HG02981 (cell line): Measurements from ENCODE around the gene TTC21A.
"Not testable (repeated sequence)": the region's sequence is repeated elsewhere in the genome, so short reads cannot be mapped to it uniquely, and the experiment has no call there.

Experiments used
- ATAC-seq: cut with Tn5 transposase; IDR thresholded peaks from one replicate; pipeline ENCODE4 v1.9.1; 2021; ENCODE audit warnings: mild to moderate bottlenecking, moderate library complexity; ENCODE audit not compliant: unreplicated experiment

TTC21A gene

GRCh38 chr3:39149498-39150147 lies 42.1 kb downstream of the TTC21A start:
- no peak for ATAC-seq

- no peak for ATAC-seq
Measured at GRCh38 chr3:39150148-39150802, 42.8 kb downstream of the TTC21A start.

- ATAC-seq = no peak
Measured at GRCh38 chr3:39150803-39151631, 43.5 kb downstream of the TTC21A start.

GRCh38 chr3:39153977-39154279 lies 46.4 kb downstream of the TTC21A start:
- ATAC-seq = no peak

GRCh38 chr3:39154280-39155021 lies 47.0 kb downstream of the TTC21A start:
- ATAC-seq = no peak

GRCh38 chr3:39156421-39156820 lies 48.9 kb downstream of the TTC21A start:
- no peak for ATAC-seq

GRCh38 chr3:39157359-39157758 lies 49.9 kb downstream of the TTC21A start:
- no peak for ATAC-seq

- no peak for ATAC-seq
Measured at GRCh38 chr3:39158148-39158715, 50.8 kb downstream of the TTC21A start.

- ATAC-seq = no peak
Measured at GRCh38 chr3:39164414-39164813, 56.9 kb downstream of the TTC21A start.

- ATAC-seq = no peak
Measured at GRCh38 chr3:39165518-39165917, 58.0 kb downstream of the TTC21A start.

- ATAC-seq = no peak
Measured at GRCh38 chr3:39166134-39166710, 58.7 kb downstream of the TTC21A start.

- no peak for ATAC-seq
Measured at GRCh38 chr3:39166932-39167532, 59.6 kb downstream of the TTC21A start.

GRCh38 chr3:39168156-39168780 lies 60.8 kb downstream of the TTC21A start:
- ATAC-seq = no peak

- no peak for ATAC-seq
Measured at GRCh38 chr3:39169712-39170111, 62.2 kb downstream of the TTC21A start.

- ATAC-seq = no peak
Measured at GRCh38 chr3:39170461-39170860, 63.0 kb downstream of the TTC21A start.

GRCh38 chr3:39170877-39171276 lies 63.4 kb downstream of the TTC21A start:
- ATAC-seq = not testable (repeated sequence)

- ATAC-seq = no peak
Measured at GRCh38 chr3:39171860-39172259, 64.4 kb downstream of the TTC21A start.

- no peak for ATAC-seq
Measured at GRCh38 chr3:39173318-39174125, 66.0 kb downstream of the TTC21A start.
